Left ventricle myocardium inferior (tissue), 1 donor: ENCODE data around the gene PPY. TPM values are rescaled to one million over a fixed set of nuclear protein-coding genes. Genes with fewer than 3 reads are reported as not detected.

Source experiments
- DNase-seq: peaks from one replicate; pipeline ENCODE4 v3.0.0-alpha.2; 2020
- H3K27ac ChIP-seq: fragments of 200-600 bp; replicated peaks from 2 replicates; pipeline ENCODE4 v1.8.0; 2021
- H3K27me3 ChIP-seq: fragments of 200-600 bp; 2 replicates; pipeline ENCODE4 v1.8.0; 2021; ENCODE audit warnings: low read depth
- H3K36me3 ChIP-seq: fragments of 200-600 bp; 2 replicates; pipeline ENCODE4 v1.8.0; 2021
- H3K4me1 ChIP-seq: fragments of 200-600 bp; 2 replicates; pipeline ENCODE4 v1.8.0; 2021
- H3K4me3 ChIP-seq: fragments of 200-600 bp; 2 replicates; pipeline ENCODE4 v1.8.0; 2021; ENCODE audit warnings: mild to moderate bottlenecking, moderate library complexity
- H3K9me3 ChIP-seq: fragments of 200-600 bp; replicated peaks from 2 replicates; pipeline ENCODE4 v1.8.0; 2021
- intact Hi-C: fragments of 100-400 bp; cut with micrococcal nuclease; formaldehyde crosslinking; loops from one replicate; pipeline ENCODE4 v1.11.0; 2022
- total RNA-seq: library from RNA; stranded (reverse); fragmentation: NEBNext Ultra II Directional; extraction: Animal tissue kit (Norgen Biotek cat#: 25700); gene quantifications from one replicate; pipeline ENCODE4 v1.2.1, GENCODE V29; 2021
- TF ChIP-seq, protein P1 (sequence below): fragments of 200-600 bp; IDR thresholded peaks from 2 replicates; pipeline ENCODE4 v1.8.0; 2021; ENCODE audit warnings: antibody characterized with exemption, mild to moderate bottlenecking, borderline replicate concordance
- donor health status: DM: no; HTN: yes; CAD: no; lungs with severe emphysema.

Gene PPY
- total RNA-seq, 1 donor from 2014 or later, result not detected

DNA sequence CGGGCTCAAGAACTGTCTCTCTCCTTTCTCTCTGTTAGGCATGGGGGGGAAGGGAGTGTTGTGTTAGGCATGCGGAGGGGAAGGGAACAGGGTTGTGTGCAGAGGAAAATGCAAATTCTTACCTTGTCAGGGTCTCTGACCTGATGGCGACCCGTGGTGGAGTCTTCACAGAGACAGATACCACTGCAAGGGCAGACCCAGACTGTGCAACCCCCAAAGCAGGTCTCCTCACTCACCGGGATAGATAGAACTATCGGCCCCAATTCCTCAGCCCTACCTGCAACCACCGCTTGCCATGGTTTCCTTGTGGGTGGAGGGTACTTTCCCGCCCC, 25.3 kb downstream of the PPY start:
- DNase-seq, result no peak

DNA sequence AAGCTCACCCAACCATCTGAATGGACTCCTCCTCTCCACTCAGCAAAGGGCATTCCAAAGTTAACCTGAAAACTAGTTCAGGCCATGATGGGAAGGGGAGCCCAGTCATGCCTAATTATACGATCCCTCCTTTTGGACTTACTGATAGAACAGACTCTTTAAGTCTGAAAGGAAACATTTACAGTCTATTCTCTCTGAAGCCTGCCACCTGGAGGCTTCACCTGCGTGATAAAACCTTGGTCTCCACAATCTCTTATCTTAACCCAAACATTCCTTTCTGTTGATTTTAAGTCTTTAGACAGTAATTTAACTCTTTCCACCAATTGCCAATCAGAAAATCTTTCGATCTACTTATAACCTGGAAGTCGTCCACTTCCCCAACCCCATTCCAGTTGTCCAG, 25.9 kb downstream of the PPY start:
- Histone ChIP-seq H3K36me3 (no peaks in the 10 kb centered on the region), H3K4me1 (peaks cover 18% of the 10 kb centered on the region), H3K27ac (no peak overlapping the region), H3K27me3 (no peaks in the 10 kb centered on the region), H3K4me3 (no peak overlapping the region), H3K9me3 (no peaks in the 10 kb centered on the region)
- DNase-seq, result no peak
- TF ChIP-seq, protein P1, sequence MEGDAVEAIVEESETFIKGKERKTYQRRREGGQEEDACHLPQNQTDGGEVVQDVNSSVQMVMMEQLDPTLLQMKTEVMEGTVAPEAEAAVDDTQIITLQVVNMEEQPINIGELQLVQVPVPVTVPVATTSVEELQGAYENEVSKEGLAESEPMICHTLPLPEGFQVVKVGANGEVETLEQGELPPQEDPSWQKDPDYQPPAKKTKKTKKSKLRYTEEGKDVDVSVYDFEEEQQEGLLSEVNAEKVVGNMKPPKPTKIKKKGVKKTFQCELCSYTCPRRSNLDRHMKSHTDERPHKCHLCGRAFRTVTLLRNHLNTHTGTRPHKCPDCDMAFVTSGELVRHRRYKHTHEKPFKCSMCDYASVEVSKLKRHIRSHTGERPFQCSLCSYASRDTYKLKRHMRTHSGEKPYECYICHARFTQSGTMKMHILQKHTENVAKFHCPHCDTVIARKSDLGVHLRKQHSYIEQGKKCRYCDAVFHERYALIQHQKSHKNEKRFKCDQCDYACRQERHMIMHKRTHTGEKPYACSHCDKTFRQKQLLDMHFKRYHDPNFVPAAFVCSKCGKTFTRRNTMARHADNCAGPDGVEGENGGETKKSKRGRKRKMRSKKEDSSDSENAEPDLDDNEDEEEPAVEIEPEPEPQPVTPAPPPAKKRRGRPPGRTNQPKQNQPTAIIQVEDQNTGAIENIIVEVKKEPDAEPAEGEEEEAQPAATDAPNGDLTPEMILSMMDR, result no peak
- intact Hi-C loops, result no loop called here

More for the DNA sequence above, 25.3 kb downstream of the PPY start:
- Histone ChIP-seq H3K4me3 (peak overlapping the region; percentile 60), H3K27ac (no peak overlapping the region), H3K36me3 (no peaks in the 10 kb centered on the region), H3K9me3 (no peaks in the 10 kb centered on the region), H3K4me1 (peaks cover 13% of the 10 kb centered on the region), H3K27me3 (no peaks in the 10 kb centered on the region)
- intact Hi-C loops, result no loop called here
- TF ChIP-seq, protein P1, result no peak

DNA sequence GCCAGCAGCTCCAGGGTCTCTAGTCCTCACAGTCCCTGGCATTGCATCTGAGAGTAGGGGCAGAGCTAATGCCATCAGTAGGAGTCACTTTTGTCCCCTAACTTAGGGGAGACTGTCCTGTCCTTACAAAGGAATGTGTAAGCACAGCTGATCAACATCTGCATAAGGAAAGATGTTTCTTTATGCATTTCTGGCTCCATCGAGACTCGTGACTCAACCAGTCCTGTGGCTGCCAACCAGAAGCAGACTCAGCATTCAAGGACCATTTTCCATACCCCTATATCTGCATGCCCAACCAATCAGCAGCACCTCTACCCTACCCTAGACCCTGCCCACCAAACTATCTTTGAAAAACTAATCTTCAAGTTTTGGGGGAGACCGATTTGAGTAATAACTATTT, 26.7 kb downstream of the PPY start:
- TF ChIP-seq, protein P1, result no peak
- intact Hi-C loops, result no loop called here

DNA sequence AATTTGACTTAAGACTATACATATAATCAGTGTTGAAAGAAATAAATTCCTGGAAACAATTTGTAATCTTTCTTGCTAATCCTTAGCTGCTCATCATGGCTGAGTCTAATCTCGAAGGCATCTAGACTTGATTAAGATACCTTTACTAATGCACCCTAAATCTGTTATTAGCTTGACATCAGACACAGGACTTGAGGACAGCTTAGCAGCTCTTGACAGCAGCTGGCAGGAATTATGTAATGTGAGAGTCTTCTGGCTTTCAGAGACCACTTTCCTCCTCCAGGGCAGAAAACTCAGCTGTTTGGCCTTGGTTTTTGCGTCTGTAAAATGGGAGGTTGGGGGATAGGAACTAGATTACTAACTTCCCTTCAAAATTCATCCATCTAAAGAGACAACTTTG, 27.8 kb downstream of the PPY start:
- Histone ChIP-seq H3K27ac (no peak overlapping the region), H3K36me3 (no peaks in the 10 kb centered on the region), H3K4me1 (peaks cover 24% of the 10 kb centered on the region), H3K9me3 (no peaks in the 10 kb centered on the region), H3K4me3 (no peak overlapping the region), H3K27me3 (no peaks in the 10 kb centered on the region)
- no peak for DNase-seq
- intact Hi-C loops, result no loop called here
- TF ChIP-seq, protein P1, result no peak

More for the DNA sequence above, 26.7 kb downstream of the PPY start:
- DNase-seq, result no peak
- Histone ChIP-seq H3K4me3 (no peak overlapping the region), H3K9me3 (no peaks in the 10 kb centered on the region), H3K27ac (no peak overlapping the region), H3K4me1 (peaks cover 24% of the 10 kb centered on the region), H3K36me3 (no peaks in the 10 kb centered on the region), H3K27me3 (no peaks in the 10 kb centered on the region)

DNA sequence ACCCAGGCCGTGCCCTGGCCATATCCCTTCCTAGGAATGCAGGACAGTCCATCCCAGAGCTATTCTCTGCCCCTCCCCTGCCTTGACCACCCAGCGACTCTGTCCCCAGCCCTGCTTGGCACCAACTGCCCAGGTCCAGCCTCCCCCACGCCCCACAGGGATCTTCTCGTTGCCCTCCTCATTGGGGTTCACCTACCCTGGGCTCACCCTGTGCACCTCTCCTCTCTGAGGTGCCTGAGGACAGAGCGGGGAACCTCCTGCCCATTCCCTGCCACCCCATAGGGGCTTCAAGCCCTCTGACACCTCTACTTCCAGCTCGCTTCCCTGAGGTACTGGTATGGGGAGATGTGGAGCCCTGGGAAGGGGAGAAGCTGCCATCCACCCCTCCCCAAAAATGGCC, 28.7 kb downstream of the PPY start:
- DNase-seq, result no peak
- TF ChIP-seq, protein P1, result no peak
- Histone ChIP-seq H3K27ac (no peak overlapping the region), H3K9me3 (no peaks in the 10 kb centered on the region), H3K27me3 (no peaks in the 10 kb centered on the region), H3K4me3 (no peak overlapping the region), H3K36me3 (no peaks in the 10 kb centered on the region), H3K4me1 (peaks cover 25% of the 10 kb centered on the region)
- intact Hi-C loops, result no loop called here
